Kidney (tissue), 14 donors: ENCODE measurements around the gene REEP3. TPM values are rescaled to one million over a fixed set of nuclear protein-coding genes. Genes with fewer than 3 reads are reported as not detected.

Source experiments
- DNase-seq, 5 donors: peaks; one replicate each; pipeline ENCODE4 v3.0.0-alpha.2; 2013 to 2020
- FAIRE-seq: peaks from 2 replicates; lab custom pipeline; 2012; peaks lifted over from hg19 to GRCh38; lab: Jason Lieb, UNC
- H3K27ac ChIP-seq, 2 donors: one replicate each; pipeline ENCODE4 v1.7.0; 2013; ENCODE audit warnings: low read depth in 2 of 2, low read length in 2 of 2, inconsistent platforms in 1 of 2
- H3K27me3 ChIP-seq: one replicate; pipeline ENCODE4 v1.7.1; 2013; ENCODE audit warnings: low read length, inconsistent platforms; ENCODE audit not compliant: control insufficient read depth, insufficient read depth
- H3K36me3 ChIP-seq, 3 donors: one replicate each; pipeline versions ENCODE4 v1.7.0 to v1.7.1; 2013; ENCODE audit warnings: low read length in 3 of 3, control low read depth in 1 of 3, inconsistent platforms in 1 of 3; ENCODE audit not compliant: insufficient read depth in 3 of 3, control insufficient read depth in 2 of 3
- H3K4me1 ChIP-seq, 3 donors: one replicate each; pipeline versions ENCODE4 v1.7.0 to v1.7.1; 2013; ENCODE audit warnings: low read length in 3 of 3, inconsistent platforms in 1 of 3, low read depth in 1 of 3; ENCODE audit not compliant: control insufficient read depth in 2 of 3, insufficient read depth in 2 of 3
- H3K4me3 ChIP-seq, 3 donors: one replicate each; pipeline versions ENCODE4 v1.7.0 to v1.8.1; 2013; ENCODE audit warnings: low read length in 3 of 3, control low read depth in 1 of 3, inconsistent platforms in 1 of 3
- H3K9ac ChIP-seq, 3 donors: one replicate each; pipeline versions ENCODE4 v1.7.0 to v1.7.1; 2013; ENCODE audit warnings: low read length in 3 of 3, control low read depth in 1 of 3, inconsistent platforms in 1 of 3
- H3K9me3 ChIP-seq, 3 donors: one replicate each; pipeline versions ENCODE4 v1.7.0 to v1.7.1; 2013; ENCODE audit warnings: low read length in 3 of 3, control low read depth in 1 of 3, inconsistent platforms in 1 of 3; ENCODE audit not compliant: control insufficient read depth in 2 of 3, insufficient read depth in 1 of 3
- intact Hi-C: fragments of 100-400 bp; cut with DNase I; formaldehyde crosslinking; loops from one replicate; pipeline ENCODE4 v1.11.1; 2022
- polyA plus RNA-seq: library from polyadenylated mRNA; stranded (reverse); fragments of 350-450 nt; fragmentation: Illumina TruSeq; extraction: RNeasy Lipid Tissue Mini Kit (QIAGEN cat#74804); gene quantifications from one replicate; pipeline ENCODE4 v1.2.3, GENCODE V29; 2014; ENCODE audit warnings: low read depth, low replicate concordance; ENCODE audit not compliant: insufficient read depth
- total RNA-seq: library from RNA; stranded (reverse); fragmentation: NEBNext Ultra II Directional; extraction: Animal tissue kit (Norgen Biotek cat#: 25700); gene quantifications from one replicate; pipeline ENCODE4 v1.2.1, GENCODE V29; 2021
- TF ChIP-seq, protein P1 (sequence below): IDR thresholded peaks from 3 replicates; pipeline ENCODE4 v1.5.1; 2012; ENCODE audit warnings: mild to moderate bottlenecking, moderate library complexity, borderline replicate concordance; ENCODE audit not compliant: insufficient read depth; ENCODE audit errors: extremely low read depth
- donor health status: control.
- donor health status: control.
- donor health status: control.
- donor health status: control.
- donor health status: control.
- donor health status: DM: yes; HTN: yes; CAD: no.
- donor health status: Normal renal cell carcinoma (clear cell type).

The REEP3 gene
- total and polyA plus RNA-seq, 2 donors from 2014 or later, result 12.7 to 34.6 TPM

DNA sequence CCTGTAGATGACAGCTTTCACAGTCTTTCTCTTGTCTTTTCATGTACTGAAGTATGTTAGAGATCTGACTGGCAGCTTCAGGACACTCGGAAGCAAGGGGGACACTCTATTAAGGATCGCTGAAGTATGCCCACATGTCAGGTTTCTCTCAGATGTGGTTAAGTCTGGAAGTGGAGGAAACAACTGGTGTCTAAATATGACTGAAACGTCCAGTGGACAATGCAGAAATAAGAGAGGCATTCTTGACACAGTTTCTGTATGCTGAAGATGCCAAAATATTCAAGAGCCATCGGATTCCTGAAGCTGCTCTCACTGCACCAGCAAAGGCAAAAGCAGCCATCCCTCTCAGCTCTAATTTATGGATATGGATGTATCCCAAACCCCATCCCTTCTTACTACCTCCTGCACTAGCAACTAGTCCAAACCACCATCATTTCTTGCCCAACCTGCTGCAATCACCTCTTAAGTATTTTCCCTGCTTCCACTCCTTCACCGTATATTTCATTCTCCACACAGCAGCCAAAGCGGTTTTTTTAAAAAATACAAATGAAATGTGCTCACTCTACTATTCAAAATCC, 113.4 kb downstream of the REEP3 start:
- no peak for DNase-seq
- Histone ChIP-seq H3K4me3 (no peak overlapping the region), H3K9me3 (no peaks in the 10 kb centered on the region), H3K27ac (no peak overlapping the region), H3K4me1 (peaks cover 0 to 4% (median 2%) of the 10 kb centered on the region in 3 donors), H3K9ac (no peak overlapping the region), H3K27me3 (no peaks in the 10 kb centered on the region), H3K36me3 (no peaks in the 10 kb centered on the region)
- intact Hi-C loops, result loop anchor here (10.0 kb wide), 1 partner anchor 80 kb away; no protein-coding TSS in a partner anchor
- TF ChIP-seq, protein P1, sequence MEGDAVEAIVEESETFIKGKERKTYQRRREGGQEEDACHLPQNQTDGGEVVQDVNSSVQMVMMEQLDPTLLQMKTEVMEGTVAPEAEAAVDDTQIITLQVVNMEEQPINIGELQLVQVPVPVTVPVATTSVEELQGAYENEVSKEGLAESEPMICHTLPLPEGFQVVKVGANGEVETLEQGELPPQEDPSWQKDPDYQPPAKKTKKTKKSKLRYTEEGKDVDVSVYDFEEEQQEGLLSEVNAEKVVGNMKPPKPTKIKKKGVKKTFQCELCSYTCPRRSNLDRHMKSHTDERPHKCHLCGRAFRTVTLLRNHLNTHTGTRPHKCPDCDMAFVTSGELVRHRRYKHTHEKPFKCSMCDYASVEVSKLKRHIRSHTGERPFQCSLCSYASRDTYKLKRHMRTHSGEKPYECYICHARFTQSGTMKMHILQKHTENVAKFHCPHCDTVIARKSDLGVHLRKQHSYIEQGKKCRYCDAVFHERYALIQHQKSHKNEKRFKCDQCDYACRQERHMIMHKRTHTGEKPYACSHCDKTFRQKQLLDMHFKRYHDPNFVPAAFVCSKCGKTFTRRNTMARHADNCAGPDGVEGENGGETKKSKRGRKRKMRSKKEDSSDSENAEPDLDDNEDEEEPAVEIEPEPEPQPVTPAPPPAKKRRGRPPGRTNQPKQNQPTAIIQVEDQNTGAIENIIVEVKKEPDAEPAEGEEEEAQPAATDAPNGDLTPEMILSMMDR, result no peak
- FAIRE-seq, result no peak

DNA sequence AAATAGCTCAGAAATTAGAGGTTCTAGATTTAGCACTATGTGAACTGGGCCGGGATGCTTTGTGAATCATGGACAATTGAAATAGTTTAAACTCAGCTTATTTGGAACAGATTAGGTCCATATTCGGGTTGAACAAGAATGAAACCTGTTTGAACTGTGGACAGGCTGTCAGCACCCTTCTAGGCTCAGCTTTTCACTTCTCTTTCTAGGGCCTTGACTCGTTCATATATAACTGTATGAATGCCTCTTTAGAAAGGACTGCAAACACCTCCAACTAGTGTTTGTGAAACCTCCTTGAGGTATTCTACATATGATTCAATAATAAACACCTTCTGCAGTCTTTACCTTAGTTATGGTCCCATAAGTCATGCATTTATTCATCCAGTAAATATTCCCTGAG, 115.6 kb downstream of the REEP3 start:
- FAIRE-seq, result no peak
- TF ChIP-seq, protein P1, result no peak

DNA sequence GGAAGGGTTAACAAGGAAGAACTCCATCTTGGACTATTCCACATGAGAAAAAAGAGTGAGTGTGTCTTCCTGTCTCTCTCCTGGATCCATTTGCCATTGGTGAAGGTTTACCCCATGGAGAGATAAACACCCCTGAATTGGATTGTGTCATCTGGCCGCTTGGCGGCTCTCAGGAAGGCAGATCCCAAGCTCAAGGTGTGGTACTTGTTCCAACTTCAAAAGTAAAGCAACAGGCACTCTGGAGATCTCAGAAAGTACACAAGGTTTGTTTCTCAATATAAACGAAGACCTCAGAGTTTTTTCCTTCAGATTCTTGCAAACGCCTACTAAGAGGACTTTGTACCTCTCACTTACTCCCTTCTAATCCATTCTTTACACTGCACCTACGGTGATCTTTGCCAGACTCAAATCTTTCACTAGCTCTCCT, 116.7 kb downstream of the REEP3 start:
- H3K27me3 ChIP-seq, result no peaks in the 10 kb centered on the region
- H3K4me1 ChIP-seq, result no peaks in the 10 kb centered on the region
- no peak overlapping the region for H3K27ac ChIP-seq
- TF ChIP-seq, protein P1, result no peak
- FAIRE-seq (no peak), DNase-seq (no peak)
- H3K36me3 ChIP-seq, result no peaks in the 10 kb centered on the region
- no peak overlapping the region for H3K9ac ChIP-seq
- intact Hi-C loops, result loop anchor here (10.0 kb wide), 1 partner anchor 77 kb away; no protein-coding TSS in a partner anchor
- no peak overlapping the region for H3K4me3 ChIP-seq
- H3K9me3 ChIP-seq, result no peaks in the 10 kb centered on the region

More for the DNA sequence above, 115.6 kb downstream of the REEP3 start:
- no peaks in the 10 kb centered on the region for H3K9me3 ChIP-seq
- no peak overlapping the region for H3K27ac ChIP-seq
- no peaks in the 10 kb centered on the region for H3K36me3 ChIP-seq
- no peak overlapping the region for H3K9ac ChIP-seq
- H3K27me3 ChIP-seq, result no peaks in the 10 kb centered on the region
- no peak overlapping the region for H3K4me3 ChIP-seq
- no peak for DNase-seq
- no peaks in the 10 kb centered on the region for H3K4me1 ChIP-seq
- intact Hi-C loops, result loop anchor here (10.0 kb wide), 1 partner anchor 78 kb away; no protein-coding TSS in a partner anchor
